Astrocyte of the hippocampus (primary cell): Measurements from ENCODE around the gene ITFG1.
A peak's percentile ranks its signal among the peaks of the same experiment; 100 is the strongest.
"Not testable (repeated sequence)": the region's sequence is repeated elsewhere in the genome, so short reads cannot be mapped to it uniquely, and the experiment has no call there.

Experiments
- DNase-seq: peaks from one replicate; pipeline ENCODE4 v3.0.0; 2011; ENCODE audit warnings: low read depth, low spot score

The ITFG1 gene

DNA sequence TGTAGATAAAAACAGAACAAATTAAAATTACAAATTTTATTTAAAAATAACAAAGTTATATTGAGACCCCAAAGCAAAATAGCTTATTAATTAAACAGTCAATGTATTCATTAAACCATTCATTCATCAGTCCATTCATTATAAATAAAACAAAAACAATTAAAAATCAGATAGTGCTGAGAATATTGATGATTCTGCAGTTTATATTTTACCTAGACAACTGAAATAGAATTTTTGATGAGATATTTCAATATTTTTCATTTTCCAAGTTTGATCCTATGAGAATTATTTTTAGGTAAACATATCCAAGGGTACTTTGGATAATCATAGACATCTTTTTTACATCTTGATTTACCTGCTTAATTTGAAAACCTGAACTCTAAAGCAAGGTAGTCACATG lies 301.9 kb downstream of the ITFG1 start:
- DNase-seq: no peak

DNA sequence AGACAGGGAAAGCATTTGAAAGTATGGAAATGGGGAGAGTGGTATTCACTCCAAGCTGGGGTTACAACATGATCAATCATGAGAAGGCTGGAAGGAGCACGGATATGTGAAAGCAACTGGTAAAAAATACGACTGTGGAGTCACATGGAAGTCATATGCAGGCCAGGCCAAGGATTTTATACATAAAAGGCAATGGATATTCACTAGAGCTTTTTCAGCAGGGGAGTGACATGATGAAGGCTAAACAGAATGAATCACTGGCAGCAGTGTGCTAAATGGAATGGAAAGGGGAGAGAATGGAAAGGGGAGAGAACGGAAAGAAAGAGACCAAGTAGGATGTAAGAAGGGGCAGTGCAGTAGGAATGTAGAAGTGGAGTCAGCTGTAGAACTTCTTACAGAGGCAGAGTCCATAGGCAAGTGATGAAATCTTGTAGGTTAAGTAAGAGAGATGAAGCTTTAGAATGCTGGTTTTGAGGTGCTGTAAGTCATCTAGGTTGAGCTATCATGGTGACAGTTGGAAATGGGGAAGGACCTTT lies 304.1 kb downstream of the ITFG1 start:
- peak; percentile 22 for DNase-seq

DNA sequence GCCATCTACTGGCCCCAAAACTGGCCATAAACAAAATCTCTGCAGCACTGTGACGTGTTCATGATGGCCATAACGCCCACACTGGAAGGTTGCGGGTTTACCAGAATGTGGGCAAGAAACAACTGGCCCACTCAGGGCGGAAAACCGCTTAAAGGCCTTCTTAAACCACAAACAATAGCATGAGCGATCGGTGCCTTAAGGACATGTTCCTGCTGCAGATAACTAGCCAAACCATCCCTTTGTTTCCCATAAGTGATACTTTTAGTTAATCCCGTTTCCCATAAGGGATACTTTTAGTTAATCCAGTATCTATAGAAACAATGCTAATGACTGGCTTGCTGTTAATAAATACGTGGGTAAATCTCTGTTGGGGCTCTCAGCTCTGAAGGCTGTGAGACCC lies 308.4 kb downstream of the ITFG1 start:
- not testable (repeated sequence) for DNase-seq

DNA sequence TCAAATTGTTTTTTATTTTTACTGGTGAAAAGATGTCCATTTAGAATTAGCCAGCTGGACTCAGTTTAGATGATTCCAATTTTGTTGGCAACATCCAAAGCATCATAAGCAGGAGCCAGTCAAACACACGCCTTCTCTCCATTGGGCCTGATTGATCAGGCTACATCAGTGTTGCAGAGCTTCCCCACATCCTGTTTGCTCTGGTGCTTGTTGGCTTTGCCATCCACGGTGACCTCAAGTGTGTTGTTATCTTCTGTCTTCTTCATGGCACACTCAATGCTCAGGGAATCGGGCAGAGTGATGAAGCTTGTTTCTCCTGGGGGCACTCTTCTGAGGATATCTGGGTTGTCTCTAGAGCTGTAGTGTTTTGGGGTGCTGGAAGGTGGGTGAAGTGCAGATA lies 310.8 kb downstream of the ITFG1 start:
- DNase-seq: no peak

DNA sequence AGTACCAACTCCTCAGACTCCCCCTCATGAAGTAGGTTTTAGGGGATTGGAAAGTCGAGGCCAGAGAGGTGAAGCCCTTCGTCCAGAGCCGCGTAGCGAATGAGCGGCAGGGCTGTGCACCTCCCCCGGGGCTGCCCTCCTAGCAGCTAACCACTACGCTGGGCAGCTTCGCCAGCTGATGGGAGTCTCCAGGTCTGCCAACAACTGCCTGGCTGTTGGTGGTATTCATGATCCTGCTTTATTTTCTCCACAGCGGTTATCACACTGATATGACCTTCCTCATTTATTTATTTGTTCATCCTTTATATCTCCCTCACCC lies 316.3 kb downstream of the ITFG1 start:
- no peak for DNase-seq

DNA sequence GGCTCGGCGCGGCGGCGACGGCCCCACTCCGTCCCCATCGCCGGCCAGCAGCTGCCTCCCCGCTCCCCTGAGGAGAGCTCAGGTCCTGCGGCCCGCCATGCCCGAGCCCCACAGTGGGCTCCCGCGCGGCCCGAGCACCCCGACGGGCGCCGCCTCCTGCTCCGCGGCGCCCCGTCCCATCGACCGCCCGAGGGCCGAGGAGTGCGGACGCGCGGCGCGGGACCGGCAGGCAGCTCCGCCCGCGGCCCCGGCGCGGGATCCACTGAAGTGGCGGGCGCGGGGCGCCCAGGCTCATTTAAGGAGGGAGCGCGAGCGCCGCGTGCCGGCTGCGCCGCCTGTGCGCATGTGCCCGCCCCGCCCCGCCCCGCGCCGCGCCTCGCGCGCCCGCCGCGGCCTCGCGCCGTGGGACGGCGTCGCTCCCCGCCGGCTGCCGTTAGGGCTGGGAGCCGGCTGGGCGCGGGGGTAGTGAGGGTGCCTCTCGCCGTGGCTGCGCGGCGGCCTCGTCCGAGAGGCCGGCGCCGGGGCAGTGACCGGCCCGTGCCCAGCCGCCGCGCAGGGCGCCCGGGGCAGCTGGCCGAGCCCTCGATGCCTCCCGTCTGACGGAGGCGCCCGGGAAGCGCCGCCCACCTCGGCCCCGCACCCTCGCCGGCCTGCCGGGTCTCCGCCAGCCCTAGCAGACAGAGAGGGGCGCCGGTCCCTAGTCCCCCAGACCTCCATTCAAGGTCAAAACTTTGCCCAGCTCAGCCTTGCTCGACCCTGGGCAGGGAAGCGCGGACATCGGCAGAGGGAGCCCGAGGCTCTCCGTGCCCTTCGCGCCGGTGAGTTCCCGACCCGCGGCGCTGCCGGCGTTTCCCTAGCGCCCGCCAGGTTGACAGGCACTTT lies 316.9 kb downstream of the ITFG1 start, which contains the start of gene NETO2:
Gene NETO2, minus strand, starts transcription at position 269 of the 882 bp plus-strand sequence. CDS start 333 bp downstream, outside the sequence.
- peak; percentile 90 for DNase-seq

DNA sequence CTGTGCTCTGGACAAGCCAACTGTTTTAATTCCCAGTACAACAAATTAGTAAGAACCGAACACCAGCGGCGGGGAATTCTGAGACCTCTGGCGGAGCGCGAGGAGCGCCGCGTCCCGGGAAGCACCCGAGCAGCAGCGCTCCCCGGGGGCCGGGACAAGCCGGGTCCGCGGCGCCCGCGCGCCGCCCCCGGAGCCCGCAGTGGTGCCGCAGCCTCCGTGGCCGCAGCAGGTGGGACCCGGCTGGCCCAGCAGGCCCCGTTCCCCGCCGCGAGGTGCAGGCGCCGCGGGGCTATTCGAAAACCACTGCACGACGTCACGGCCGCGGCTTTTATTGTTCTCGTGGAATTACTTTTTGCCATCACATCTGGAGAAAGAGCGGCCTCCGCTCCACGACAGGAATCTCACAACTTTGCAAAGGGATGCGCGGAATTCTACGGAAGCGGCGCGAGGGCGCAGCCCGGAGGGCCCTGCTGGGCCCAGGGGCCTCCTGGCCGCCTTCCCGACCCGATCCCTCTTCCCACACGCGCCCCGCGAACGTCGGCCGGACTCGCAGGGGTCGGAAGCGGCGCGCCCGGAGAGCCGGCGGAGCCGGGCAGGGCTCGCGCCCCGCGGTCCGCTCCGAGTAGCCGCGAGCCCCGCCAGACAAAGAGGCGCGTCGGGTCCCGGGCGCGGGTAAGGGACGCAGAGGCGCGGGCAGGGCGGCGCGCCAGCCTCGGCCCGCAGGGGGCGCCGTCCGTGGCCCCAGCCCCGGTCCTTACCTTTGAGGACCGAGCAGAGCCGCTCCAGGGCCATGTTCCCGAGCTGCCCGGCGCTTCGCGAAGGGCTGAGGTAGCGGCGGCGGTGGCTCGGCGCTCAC lies 317.8 kb downstream of the ITFG1 start:
- DNase-seq: peak; percentile 94

DNA sequence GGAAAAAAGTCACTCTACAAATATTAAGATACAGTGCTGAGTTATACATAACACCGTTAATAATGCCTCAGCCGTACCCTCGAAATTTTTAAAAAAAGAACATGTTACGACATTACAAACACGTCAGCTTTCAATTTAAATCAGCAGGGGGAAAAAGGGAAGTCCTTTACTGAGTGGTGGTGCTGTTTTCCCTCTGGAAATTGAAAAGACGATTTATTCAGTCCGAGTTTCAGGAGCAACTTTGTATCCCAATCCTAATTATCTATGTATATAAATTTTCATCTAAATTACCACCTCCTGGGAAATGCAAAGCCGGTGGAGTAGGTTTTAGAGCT lies 318.4 kb downstream of the ITFG1 start:
- no peak for DNase-seq

DNA sequence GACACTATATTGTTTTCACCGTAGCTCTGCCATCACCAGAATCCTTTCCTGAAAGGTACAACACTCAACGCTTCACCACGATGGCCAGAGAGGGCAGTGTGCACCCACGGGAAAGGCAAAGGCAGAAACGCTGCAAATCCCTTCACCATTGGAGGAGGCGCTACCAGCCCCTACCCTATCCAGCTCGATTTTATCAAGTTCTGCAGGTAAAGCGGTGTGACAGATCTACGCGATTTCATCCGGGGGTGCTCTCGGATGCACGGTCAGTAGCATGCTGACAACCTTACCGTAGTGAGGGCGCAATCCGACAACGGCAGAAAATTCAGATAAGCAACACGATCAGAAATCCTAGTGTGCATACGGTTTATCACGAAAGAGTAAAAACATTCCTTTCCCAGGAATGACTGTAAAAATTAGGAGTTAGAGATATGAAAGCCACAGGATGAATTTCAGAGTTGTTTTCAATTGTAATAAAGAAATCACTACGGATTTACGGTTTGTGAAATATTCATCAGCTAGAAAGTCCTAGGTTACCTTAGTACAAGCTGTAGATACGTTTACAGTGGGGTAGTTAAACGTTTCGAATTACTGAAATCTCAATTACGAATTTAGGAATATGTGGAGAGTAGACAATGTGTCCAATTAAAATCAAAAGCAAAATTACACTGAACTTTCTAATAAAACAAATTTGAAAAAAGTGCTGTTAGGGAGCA lies 318.9 kb downstream of the ITFG1 start:
- peak; percentile 94 for DNase-seq

DNA sequence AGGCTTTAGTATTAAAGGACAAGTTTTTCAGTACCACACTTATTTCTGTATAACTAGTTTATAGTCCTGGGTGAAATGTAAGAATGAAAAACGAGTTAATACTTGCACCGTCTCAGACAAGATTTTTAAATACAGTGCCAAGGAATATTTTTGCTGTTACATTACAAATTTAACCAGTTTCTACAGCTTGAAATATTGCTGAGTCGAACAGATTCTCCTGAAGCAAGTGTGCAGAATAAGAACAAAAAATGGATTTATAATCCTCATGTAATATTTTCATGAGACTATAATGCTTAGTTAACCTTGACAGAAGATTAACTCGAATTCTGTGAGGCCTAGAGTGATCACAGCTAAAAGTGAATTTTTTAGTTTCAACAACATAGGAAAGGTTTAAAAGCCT lies 320.2 kb downstream of the ITFG1 start:
- DNase-seq: no peak

DNA sequence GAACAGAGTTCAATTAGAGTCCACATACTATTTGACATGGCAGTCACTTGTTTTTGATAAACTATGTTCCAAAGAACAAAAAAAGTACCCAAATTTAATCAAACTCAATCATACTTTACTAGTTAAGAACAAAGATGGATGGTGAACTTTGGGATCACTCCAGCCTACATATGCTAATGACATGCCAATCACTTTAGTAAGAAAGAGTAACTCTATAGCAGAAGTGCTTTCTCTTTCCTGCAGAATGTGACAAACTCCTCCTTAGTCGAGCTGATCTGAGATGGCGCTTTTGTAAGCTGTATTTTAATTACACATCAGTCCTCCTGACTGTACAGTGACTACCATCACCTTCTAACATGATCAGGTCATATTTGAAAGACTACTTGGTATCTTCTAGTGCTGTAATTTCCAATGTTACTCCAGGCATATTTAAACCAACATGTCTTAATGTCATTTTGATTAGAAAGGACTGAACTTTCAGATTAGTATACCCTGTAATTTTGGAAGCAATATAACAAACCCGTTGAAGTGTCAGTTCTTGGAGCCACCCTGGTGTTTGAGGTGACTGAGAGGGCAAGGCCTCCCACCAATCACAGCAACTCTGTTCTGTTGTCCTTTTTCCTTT lies 321.2 kb downstream of the ITFG1 start:
- DNase-seq: peak; percentile 58

DNA sequence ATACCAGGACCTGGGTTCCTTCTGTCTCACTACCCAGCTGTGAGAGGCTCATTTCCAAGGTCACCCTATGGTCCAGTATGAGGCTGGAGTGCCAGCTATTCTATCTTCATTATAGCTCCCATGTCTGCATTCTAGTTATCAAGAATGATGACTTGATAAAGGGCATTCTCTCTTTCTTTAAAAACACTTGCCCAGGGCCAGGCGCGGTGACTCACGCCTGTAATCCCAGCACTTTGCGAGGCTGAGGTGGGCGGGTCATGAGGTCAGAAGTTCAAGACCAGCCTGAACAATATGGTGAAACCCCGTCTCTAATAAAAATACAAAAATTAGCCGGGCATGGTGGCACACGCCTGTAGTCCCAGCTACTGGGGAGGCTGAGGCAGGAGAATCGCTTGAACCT lies 322.9 kb downstream of the ITFG1 start:
- DNase-seq: peak; percentile 33

DNA sequence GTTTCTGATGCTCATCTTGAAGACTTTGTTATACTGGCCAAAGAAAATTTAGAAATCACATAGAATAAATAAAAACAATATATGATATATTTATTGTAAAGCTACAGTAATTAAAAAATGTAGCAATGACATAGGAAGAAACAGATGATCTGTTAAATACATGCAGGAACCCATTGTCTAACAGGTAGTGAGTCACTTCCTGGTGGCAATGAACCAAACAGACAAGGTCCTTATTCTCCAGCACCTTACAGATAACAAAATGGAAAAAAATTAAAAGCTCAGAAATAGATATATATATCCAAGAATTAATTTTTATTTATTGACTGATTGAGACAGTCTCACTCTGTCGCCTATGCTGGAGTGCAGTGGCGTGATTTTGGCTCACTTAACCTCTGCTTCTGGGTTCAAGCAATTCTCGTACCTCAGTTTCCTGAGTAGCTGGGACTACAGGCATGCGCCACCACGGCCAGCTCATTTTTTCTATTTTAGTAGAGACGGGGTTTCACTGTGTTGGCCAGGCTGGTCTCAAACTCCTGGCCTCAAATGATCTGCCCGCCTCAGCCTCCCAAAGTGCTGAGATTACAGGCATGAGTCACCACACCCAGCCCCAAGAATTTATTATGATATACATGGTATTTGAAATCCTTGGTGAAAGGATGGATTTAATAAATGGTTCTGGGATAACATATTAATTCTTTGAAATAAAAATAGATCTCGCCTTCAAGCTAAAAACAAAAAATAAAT lies 324.6 kb downstream of the ITFG1 start:
- DNase-seq: no peak

DNA sequence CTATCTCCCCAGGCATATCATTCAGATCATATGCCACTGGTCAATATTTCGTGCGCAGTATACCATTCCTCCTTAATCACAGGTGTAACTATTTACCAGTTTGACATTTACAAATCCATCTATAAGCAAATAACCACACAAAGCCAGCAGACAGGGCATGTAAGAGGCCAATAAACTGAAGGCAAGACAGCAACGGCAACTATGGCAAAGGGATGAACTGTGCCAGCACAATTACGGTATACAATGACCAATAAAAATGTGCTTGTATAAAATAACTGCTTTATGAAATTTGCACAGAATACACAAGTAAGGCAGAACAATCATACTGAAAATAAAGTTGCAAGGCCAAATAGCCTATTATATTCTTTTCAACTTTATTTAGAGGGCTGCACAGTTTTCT lies 326.3 kb downstream of the ITFG1 start:
- DNase-seq: no peak

DNA sequence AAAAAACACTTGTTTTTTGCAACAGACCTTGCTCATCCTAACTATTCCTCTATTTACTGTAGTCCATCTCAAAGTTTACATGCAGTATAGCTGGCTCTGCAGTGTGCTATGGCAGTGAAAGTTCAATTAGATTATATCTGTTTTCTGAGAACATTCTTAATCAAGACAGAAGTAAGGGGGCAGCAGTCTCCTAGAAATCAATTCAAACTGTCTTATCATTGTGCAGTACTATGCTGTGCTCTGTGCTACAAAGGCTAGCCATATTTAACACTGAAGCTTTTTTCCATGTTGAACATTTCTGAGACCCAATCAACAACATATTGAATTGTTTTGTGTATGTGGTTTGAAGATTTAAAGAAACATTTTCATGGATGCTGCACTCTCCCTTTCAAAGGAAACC lies 328.6 kb downstream of the ITFG1 start:
- DNase-seq: no peak

DNA sequence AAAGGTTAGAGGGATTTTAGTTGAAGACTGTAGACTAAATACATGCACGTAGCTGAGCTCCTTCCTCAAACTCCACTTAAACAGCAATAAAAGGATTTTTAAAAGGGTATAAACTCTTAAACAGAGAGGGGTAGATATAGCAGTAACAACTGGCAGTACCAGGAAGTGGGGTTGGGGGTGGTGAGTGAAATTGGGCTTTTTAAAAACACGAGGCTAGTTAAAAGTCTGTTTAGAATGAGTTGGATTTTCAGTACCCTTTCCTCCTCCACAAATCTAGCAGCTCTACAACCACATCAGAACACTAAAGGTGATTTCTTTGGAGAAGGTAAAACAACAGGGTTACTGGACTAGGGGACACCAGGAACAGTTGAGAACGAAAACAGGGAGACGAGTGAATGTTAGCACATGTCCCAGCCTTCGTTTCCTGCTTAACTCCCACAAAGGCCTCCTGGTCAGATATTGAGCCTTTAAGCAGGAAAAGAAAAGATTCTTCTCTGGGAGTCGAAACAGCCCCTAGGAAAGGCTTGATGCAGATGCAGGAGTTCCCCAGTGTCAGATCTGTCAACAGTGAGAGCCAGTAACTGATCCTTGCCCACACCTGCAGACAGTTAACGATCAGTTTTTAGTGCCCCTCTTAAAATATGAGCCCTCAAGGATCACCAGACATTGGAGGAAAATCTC lies 331.0 kb downstream of the ITFG1 start:
- no peak for DNase-seq

DNA sequence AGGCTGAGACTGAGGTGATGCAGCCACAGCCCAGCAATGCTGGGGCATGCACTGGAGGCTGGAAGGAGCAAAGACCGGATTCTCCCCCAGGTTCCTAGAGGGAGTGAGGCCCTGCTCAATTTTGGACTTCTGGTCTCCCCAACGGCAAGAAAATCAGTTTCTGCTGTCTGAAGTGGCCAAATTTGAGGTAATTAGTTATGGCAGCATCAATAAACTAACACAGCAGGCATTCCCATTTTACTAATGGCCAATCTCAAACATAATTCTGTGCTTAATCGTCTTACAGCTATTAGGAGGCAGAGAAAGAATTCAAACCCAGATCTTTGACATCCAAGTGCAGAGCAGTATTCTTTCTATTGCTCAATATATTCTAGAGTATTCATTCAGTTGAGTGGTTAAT lies 333.3 kb downstream of the ITFG1 start:
- no peak for DNase-seq

DNA sequence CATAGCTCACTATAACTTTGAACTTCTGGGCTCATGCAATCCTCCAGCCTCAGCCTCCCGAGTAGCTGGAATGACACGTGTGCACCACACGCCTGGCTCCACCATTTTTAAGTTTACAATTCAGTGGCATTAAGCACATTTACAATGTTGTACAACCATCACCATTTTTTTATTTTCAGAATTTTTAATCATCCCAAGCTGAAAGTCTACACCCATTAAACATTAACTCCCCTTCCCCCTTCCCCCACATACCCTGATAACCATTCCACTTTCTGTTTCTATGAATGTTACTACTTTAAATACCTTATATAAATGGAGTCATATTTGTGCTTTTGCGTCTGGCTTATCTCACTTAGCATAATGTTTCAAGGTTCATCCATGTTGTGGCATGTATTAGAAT lies 335.1 kb downstream of the ITFG1 start:
- DNase-seq: no peak

DNA sequence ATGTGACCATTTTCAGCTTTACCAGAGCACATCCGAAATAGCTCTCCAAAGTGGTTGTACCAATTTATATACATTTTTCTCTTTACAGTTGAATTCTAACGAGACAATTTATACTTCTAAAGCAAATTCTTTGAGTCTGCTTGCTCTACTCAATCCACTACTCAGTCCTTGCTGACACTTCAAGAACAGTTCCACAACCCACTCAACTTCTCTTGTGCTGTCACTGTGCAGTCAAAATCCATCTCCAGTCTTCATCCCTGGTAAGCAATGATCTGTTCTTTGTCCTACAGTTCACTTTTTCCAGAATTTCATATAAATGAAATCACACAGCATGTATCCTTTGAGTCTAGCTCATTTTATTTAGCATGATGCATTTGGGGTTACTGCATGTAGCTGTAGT lies 347.7 kb downstream of the ITFG1 start:
- DNase-seq: no peak

DNA sequence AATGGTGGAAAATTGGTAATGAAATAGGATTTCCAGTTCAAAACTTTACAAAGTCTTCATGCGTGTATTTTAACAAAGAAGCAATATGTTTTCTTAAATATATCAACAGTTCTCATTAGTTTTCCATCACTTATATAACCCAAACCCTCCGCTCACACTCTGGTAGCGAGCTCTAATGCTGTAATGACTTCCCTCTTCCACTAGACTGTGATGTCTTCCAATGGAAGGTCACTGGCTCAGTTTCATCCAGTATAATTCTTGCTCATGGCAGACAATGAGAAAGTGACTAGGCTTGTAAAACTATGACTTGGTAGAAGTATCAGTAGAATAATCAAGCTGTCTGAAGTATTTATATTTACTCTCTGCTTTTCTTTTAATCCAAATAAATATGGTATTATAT lies 349.9 kb downstream of the ITFG1 start:
- no peak for DNase-seq
